GM21576 (cell line): ENCODE results near the gene C16orf78.
A peak's percentile ranks its signal among the peaks of the same experiment; 100 is the strongest.

Experiments
- ATAC-seq: cut with Tn5 transposase; IDR thresholded peaks from one replicate; pipeline ENCODE4 v1.9.1; 2021; ENCODE audit warnings: mild to moderate bottlenecking, moderate library complexity; ENCODE audit not compliant: unreplicated experiment

Gene C16orf78

DNA sequence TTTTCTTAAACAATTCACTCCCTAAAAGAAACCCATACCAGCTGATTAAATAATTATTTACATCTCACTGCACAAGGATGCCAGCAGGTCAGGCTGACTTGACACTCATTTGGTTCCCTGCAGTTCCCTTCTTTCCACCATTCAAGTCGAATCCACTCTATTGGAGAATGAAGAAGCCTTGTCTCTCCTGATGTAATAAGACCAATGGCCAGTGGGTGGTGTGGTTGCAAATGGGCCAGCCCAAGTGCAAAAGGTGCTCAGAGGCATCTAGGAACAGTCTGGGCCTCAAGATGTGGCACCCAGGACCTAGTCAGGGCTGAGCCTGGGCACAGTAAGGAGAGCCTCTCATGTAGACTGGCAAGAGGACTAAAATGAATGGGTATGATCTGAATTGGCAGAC is 9.3 kb downstream of the C16orf78 start:
- no peak for ATAC-seq

- no peak for ATAC-seq
These were observed 21.4 kb downstream of the C16orf78 start for GRCh38 chr16:49395021-49395420.

DNA sequence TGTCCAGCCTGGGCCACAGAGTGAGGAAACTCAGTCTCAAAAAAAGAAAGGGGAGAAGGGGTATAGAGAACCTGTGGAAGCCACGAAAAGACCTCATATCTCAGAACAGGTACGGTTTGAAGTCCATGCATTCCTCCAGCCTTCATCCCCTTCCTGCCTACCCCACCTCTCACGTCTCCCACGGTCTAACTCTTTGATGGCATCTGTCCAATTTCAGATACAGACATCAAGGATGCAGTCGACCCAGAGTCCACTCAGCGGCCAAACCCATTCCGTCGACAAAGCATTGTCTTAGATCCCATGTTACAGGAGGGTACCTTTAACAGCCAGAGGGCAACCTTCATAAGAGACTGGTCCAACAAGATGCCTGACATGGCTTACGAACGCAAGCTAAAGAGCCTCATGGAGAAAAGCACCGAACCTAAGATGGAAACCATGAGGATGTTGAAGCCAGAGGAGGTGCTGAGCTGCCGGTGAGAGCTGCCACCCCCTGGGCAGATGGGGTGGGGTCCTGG is 22.7 kb downstream of the C16orf78 start:
- no peak for ATAC-seq

DNA sequence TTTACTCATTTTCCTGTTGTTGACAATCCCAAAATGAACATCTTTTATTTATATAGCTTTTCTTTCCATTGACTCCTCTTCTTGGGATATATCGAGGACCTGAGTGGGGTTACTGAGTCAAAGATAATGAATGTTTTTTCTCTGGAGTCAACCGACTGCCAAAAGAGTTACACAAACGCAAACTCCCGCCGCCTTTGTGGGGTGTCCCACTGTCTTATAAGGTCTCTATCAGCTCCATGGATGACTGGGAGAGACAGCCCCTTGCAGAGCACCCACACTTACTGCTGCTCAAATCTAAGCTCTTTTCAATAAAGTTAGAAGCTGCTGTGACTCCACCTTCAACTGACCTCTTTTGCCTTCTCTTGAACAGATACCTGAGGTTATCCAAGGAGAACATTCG is 25.2 kb downstream of the C16orf78 start:
- ATAC-seq = no peak

GRCh38 chr16:49399594-49400364 is 26.2 kb downstream of the C16orf78 start:
- peak; percentile 95 for ATAC-seq

- ATAC-seq = no peak
These were observed 27.0 kb downstream of the C16orf78 start for GRCh38 chr16:49400611-49401010.

GRCh38 chr16:49405123-49405522 is 31.5 kb downstream of the C16orf78 start:
- no peak for ATAC-seq

GRCh38 chr16:49405530-49405929 is 31.9 kb downstream of the C16orf78 start:
- ATAC-seq = no peak

- ATAC-seq = peak; percentile 91
These were observed 34.4 kb downstream of the C16orf78 start for GRCh38 chr16:49407873-49408550.

GRCh38 chr16:49409121-49409520 is 35.5 kb downstream of the C16orf78 start:
- no peak for ATAC-seq

- ATAC-seq = no peak
These were observed 36.6 kb downstream of the C16orf78 start for GRCh38 chr16:49410226-49410625.

- ATAC-seq = no peak
These were observed 37.7 kb downstream of the C16orf78 start for GRCh38 chr16:49411121-49411970.

DNA sequence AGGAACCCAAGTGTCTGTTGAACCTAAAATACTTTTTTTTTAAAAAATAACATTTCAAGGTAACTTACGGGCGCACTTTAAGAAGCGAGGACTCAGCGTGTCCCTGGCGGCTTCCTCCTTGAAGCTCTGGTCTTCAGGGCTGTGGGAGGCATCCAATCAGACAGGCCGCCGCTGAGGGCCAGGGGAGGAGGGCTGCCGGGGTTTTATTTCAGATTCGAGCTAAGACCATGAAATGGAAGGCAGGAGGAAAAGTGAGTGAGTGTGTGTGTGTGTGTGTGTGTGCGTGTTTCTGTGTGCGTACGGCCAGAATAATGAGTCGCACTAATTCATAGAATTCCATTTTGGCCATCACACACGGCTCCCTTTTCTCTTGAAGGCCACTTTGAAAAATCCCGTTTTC is 41.1 kb downstream of the C16orf78 start:
- ATAC-seq = no peak

- ATAC-seq = no peak
These were observed 41.5 kb downstream of the C16orf78 start for GRCh38 chr16:49415083-49415482.

- ATAC-seq = no peak
These were observed 42.5 kb downstream of the C16orf78 start for GRCh38 chr16:49416001-49416675.

GRCh38 chr16:49417354-49417753 is 43.8 kb downstream of the C16orf78 start:
- ATAC-seq = no peak

GRCh38 chr16:49419006-49419405 is 45.4 kb downstream of the C16orf78 start:
- ATAC-seq = no peak

GRCh38 chr16:49419862-49420261 is 46.3 kb downstream of the C16orf78 start:
- ATAC-seq = no peak

- no peak for ATAC-seq
These were observed 49.3 kb downstream of the C16orf78 start for GRCh38 chr16:49422896-49423295.

DNA sequence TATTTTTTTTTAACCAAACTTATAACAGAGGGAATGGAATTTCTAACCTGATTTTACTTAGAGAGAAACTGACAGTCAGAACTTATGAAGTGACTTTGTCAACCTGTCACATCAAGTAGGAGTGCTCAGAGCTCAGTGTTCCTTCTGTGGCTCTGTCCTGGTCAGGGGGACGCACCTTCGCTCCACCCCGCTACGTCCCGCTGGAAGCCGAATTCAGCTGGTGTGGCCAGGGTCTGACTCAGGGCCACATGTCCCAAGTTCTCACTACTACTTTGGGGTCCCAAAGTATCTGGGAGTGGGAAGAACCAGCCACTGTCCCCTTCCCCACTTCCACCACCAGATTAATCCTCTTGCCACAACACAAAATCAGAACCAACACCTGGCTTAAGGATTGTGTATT is 51.4 kb downstream of the C16orf78 start:
- ATAC-seq = no peak

DNA sequence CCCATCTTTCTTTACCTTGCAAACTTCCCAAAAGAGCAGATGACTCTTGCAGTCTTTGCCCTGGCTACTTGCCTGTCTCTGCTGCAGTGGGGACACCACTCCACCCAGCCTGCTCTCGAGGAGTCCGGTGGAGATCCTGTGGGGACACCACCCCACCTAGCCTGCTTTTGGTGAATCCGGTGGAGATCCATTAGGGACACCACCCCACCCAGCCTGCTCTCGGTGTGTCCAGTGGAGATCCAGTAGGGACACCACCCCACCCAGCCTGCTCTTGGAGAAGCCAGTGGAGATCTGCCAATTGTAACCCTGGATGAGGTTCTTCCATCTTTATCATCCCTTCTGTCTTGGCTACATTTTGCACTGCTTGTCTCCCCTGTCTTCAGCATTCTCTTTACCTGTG is 54.2 kb downstream of the C16orf78 start:
- no peak for ATAC-seq
